Metanephros (tissue), 2 donors: ENCODE results near the gene SMC4. TPM values are rescaled to one million over a fixed set of nuclear protein-coding genes. Genes with fewer than 3 reads are reported as not detected.

ENCODE experiments used
- small RNA-seq: library from RNA; depleted of rRNA; stranded (forward); fragments of <200 nt; gene quantifications from one replicate; pipeline ENCODE3, GENCODE V24; 2014; ENCODE audit warnings: low replicate concordance
- total RNA-seq: library from RNA; depleted of rRNA; stranded (reverse); fragments of >200 nt; gene quantifications from one replicate; pipeline ENCODE4 v1.2.3, GENCODE V29; 2014

Gene SMC4
- total RNA-seq = 77.5 TPM

DNA sequence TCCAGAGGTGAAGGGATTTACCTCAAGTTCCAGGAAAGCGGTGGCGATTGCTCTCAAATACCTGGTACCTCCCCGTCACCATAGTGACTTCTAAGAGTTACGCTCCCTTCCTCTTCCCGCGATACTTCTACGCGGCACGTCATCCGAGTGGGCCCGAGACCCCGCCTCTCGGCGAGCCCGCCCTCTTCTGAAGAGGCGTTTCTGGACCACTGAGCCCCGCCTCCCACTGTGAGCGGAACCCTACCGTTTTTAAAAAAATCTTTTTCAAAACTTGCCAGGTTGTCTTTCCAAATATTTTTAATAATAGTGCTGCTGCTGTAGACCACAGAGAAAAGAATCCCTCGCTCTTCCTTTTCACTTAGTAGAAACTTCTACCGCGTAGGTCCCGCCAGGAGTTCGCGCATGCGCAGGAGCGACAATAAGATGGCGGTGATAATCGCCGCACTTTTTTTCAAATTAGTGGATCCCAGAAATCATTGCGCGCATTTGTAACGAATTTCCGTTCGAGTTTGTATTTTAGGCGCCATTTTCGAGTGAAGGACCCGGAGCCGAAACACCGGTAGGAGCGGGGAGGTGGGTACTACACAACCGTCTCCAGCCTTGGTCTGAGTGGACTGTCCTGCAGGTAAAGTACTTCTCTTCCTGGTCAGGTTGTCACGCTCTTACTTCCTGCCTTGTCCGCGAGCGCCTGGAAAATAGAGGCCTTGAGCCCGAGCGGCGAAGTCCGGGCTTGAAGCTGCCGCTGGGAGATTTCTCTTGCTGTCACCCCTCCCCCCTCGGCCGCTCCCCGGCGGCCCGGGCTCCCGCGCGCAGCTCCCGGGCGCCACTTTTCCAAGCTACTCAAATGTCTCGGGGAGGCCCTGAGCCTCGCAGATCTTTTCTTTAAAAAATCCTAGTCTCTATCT is at the start of gene SMC4, which contains the start of gene IFT80:
Gene SMC4, plus strand, starts transcription at position 526 of the 905 bp plus-strand sequence. CDS start 1,177 bp downstream, outside the sequence.
Gene IFT80, minus strand, starts transcription at position 101 of the 905 bp plus-strand sequence. CDS start 14,625 bp downstream, outside the sequence.

DNA sequence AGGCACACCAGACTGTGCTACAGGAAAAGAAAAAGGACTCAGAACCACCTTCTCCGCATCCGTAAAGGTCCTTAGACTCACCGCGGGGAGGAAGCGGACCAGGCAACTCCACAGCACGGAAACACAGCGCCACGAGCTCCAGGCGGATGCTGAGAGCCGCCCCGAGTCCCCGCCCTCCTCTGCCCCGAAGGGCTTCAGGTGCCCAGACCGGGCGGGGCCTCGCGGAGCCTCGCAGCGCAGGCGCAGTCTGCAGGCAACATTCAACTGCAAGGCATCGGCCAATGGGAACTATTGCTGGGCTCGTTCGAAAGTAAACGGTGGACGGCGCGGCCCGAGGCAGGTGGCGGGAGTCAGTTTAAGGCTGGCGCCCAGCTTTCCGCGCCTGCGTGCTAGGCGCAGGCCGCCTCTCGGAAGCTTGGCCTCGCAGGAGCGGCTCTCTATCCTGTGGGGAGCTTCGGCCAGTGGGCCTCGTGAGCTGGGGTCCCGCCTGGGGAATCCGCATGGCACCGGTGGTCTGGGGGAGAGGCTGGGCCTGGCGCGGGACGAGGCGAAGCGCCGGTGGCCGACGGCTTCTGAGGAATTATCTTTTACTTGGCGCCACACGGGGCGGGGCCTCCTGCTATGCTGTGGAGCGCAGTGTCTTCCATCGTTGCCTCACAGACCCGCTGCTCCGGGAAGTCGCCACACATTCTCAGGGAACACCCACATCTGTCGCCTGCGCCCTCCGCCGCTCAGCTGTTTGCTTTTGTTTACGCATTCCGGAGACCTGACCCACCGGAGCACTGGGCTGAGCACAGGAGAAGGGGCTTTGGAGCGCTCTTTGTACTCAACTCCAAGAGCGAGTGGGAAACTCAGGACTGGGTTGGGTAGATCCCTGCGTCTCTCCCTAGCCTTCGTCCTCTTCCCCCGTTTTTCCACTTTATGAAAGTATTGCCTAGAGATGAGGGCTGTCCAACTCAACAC is 50.5 kb downstream of the SMC4 start, which contains the start of gene TRIM59:
Gene TRIM59, minus strand, starts transcription at position 151 of the 963 bp plus-strand sequence. CDS start 10,603 bp downstream, outside the sequence.

Small RNAs within 50 kb of the gene (small RNA-seq; reads per million reads assigned to genes)
- gene MIR15B = 18.2 reads per million, percentile 95 among the genes with 10 or more reads in this experiment
- gene MIR16-2 = 2.4 reads per million, percentile 90 among the genes with 10 or more reads in this experiment
- not detected for gene RNU7-136P

Other genes with a start within 250 kb of the SMC4 start
- gene C3orf80, start 174.2 kb upstream of the SMC4 start, total RNA-seq = 0.53 TPM
- gene IFT80, start 425 bp upstream of the SMC4 start, total RNA-seq = 36.3 TPM
- gene TRIM59, start 50.1 kb downstream of the SMC4 start, total RNA-seq = 15.9 TPM
- gene KPNA4, start 165.9 kb downstream of the SMC4 start, total RNA-seq = 40.3 TPM